Keratinocyte (primary cell): ENCODE results near the gene PAX8. TPM values are rescaled to one million over a fixed set of nuclear protein-coding genes. Genes with fewer than 3 reads are reported as not detected.

Experiments used
- DNase-seq: peaks from one replicate; pipeline ENCODE4 v3.0.0-alpha.2; 2011; ENCODE audit warnings: low read depth, missing footprints, low spot score
- FAIRE-seq: peaks from 2 replicates; lab custom pipeline; 2011; peaks lifted over from hg19 to GRCh38; lab: Jason Lieb, UNC
- H2AFZ ChIP-seq: 2 replicates; pipeline ENCODE4 v1.6.0; 2012; ENCODE audit warnings: low read length, control low read depth, inconsistent platforms; ENCODE audit not compliant: control insufficient read depth
- H3K27ac ChIP-seq: 2 replicates; pipeline ENCODE4 v1.5.1; 2011; ENCODE audit warnings: low read length; ENCODE audit not compliant: control insufficient read depth, insufficient read depth
- H3K27me3 ChIP-seq: 3 replicates; pipeline ENCODE4 v1.6.0; 2011; ENCODE audit warnings: low read length; ENCODE audit not compliant: control insufficient read depth, insufficient read depth; ENCODE audit errors: extremely low read depth
- H3K36me3 ChIP-seq, 2 experiments: 2 replicates in 1 of 2; 3 replicates in 1 of 2; pipeline ENCODE4 v1.5.1; 2011; ENCODE audit warnings: low read length in 2 of 2, mild to moderate bottlenecking in 1 of 2; ENCODE audit not compliant: control insufficient read depth in 2 of 2, insufficient read depth in 2 of 2; ENCODE audit errors: extremely low read depth in 1 of 2
- H3K4me1 ChIP-seq: 3 replicates; pipeline ENCODE4 v1.5.1; 2011; ENCODE audit warnings: low read length; ENCODE audit not compliant: control insufficient read depth, insufficient read depth; ENCODE audit errors: extremely low read depth
- H3K4me2 ChIP-seq: 3 replicates; pipeline ENCODE4 v1.6.0; 2011; ENCODE audit warnings: low read depth, low read length; ENCODE audit not compliant: control insufficient read depth, insufficient read depth; ENCODE audit errors: extremely low read depth
- H3K4me3 ChIP-seq, 3 experiments: fragments of 200-600 bp in 1 of 3; sonication (generic) in 1 of 3; 2 replicates in 2 of 3; 3 replicates in 1 of 3; pipeline ENCODE4 v1.5.1; 2011 to 2016; ENCODE audit warnings: low read length in 3 of 3, mild to moderate bottlenecking in 3 of 3, control low read depth in 2 of 3, inconsistent platforms in 1 of 3, low read depth in 1 of 3, mixed read lengths in 1 of 3, mixed run types in 1 of 3, moderate library complexity in 1 of 3; ENCODE audit not compliant: control insufficient read depth in 2 of 3, insufficient read depth in 2 of 3; ENCODE audit errors: extremely low read depth in 1 of 3
- H3K79me2 ChIP-seq: 2 replicates; pipeline ENCODE4 v1.6.0; 2012; ENCODE audit warnings: low read length; ENCODE audit not compliant: control insufficient read depth, insufficient read depth
- H3K9ac ChIP-seq: 3 replicates; pipeline ENCODE4 v1.6.0; 2011; ENCODE audit warnings: low read length; ENCODE audit not compliant: control insufficient read depth, insufficient read depth; ENCODE audit errors: extremely low read depth
- H3K9me1 ChIP-seq: 3 replicates; pipeline ENCODE4 v1.6.0; 2011; ENCODE audit warnings: low read length; ENCODE audit not compliant: control insufficient read depth, insufficient read depth; ENCODE audit errors: extremely low read depth
- H3K9me3 ChIP-seq: 2 replicates; pipeline ENCODE4 v1.5.1; 2012; ENCODE audit warnings: low read depth, low read length; ENCODE audit not compliant: control insufficient read depth
- H4K20me1 ChIP-seq: 3 replicates; pipeline ENCODE4 v1.6.0; 2011; ENCODE audit warnings: low read length; ENCODE audit not compliant: control insufficient read depth, insufficient read depth; ENCODE audit errors: extremely low read depth
- EZH2 ChIP-seq: IDR thresholded peaks from one replicate; pipeline ENCODE4 v1.6.1; 2012; ENCODE audit warnings: inconsistent platforms, mild to moderate bottlenecking, low read length, moderate library complexity
- dilution Hi-C: fragments of 300-500 bp; cut with MboI; formaldehyde crosslinking; loops from one replicate; pipeline ENCODE4 v1.7.0; 2020; ENCODE audit warnings: low sequenced_read_pairs; ENCODE audit not compliant: extremely low pct_ligation_motif_present
- polyA plus RNA-seq, 5 experiments: library from polyadenylated mRNA; depleted of rRNA in 3 of 5; stranded (reverse) in 3 of 5; stranded (forward) in 1 of 5; unstranded in 1 of 5; fragments of >200 nt; gene quantifications; 1 replicate in 1 of 5; 2 replicates in 3 of 5; 3 replicates in 1 of 5; pipeline versions ENCODE4 v1.2.1 to v1.2.3, GENCODE V29; 2011 to 2012; ENCODE audit warnings: missing spikeins in 2 of 5, low read depth in 1 of 5, low replicate concordance in 1 of 5
- TF ChIP-seq, protein P1 (sequence below), 3 experiments: IDR thresholded peaks in 1 of 3; conservative IDR thresholded peaks in 1 of 3; optimal IDR thresholded peaks in 1 of 3; 2 replicates in 2 of 3; 3 replicates in 1 of 3; pipeline versions ENCODE3 to v1.5.1; 2011; ENCODE audit warnings: low read length in 3 of 3, mild to moderate bottlenecking in 3 of 3, moderate library complexity in 2 of 3, control low read depth in 1 of 3, inconsistent platforms in 1 of 3; ENCODE audit not compliant: insufficient read depth in 2 of 3; ENCODE audit errors: extremely low read depth in 1 of 3

The PAX8 gene
- polyA plus RNA-seq, 1 donor (not counting 4 experiments of a cell fraction or from before 2014, with no cell fraction given): 3.4 TPM

- TF ChIP-seq, protein P1, sequence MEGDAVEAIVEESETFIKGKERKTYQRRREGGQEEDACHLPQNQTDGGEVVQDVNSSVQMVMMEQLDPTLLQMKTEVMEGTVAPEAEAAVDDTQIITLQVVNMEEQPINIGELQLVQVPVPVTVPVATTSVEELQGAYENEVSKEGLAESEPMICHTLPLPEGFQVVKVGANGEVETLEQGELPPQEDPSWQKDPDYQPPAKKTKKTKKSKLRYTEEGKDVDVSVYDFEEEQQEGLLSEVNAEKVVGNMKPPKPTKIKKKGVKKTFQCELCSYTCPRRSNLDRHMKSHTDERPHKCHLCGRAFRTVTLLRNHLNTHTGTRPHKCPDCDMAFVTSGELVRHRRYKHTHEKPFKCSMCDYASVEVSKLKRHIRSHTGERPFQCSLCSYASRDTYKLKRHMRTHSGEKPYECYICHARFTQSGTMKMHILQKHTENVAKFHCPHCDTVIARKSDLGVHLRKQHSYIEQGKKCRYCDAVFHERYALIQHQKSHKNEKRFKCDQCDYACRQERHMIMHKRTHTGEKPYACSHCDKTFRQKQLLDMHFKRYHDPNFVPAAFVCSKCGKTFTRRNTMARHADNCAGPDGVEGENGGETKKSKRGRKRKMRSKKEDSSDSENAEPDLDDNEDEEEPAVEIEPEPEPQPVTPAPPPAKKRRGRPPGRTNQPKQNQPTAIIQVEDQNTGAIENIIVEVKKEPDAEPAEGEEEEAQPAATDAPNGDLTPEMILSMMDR (optimal IDR thresholded peaks at IDR 0.05 in 1 of 3, IDR thresholded peaks at IDR 0.05 in 1 of 3, conservative IDR thresholded peaks at IDR 0.05 in 1 of 3; ENCODE audit: extremely low read depth in 1 of 3, insufficient read depth in 2 of 3, low read length in 3 of 3): no peak
- no peak for TF ChIP-seq EZH2
- Histone ChIP-seq H3K9me1 (no peaks in the 10 kb centered on the region), H3K9me3 (no peaks in the 10 kb centered on the region), H3K4me2 (no peak overlapping the region), H3K4me3 (no peak overlapping the region), H3K27me3 (no peaks in the 10 kb centered on the region), H3K79me2 (no peaks in the 10 kb centered on the region), H3K9ac (no peak overlapping the region), H3K27ac (no peak overlapping the region), H3K36me3 (no peaks in the 10 kb centered on the region), H4K20me1 (no peaks in the 10 kb centered on the region), H2AFZ (no peak overlapping the region), H3K4me1 (peaks cover 4% of the 10 kb centered on the region)
- no peak for FAIRE-seq
- no peak for DNase-seq
- dilution Hi-C loops: no loop called here
These were observed 47.7 kb downstream of the PAX8 start for GRCh38 chr2:113231064-113231463.

- Histone ChIP-seq H3K9ac (no peak overlapping the region), H3K79me2 (no peaks in the 10 kb centered on the region), H3K27ac (no peak overlapping the region), H3K36me3 (no peaks in the 10 kb centered on the region), H4K20me1 (no peaks in the 10 kb centered on the region), H3K9me1 (no peaks in the 10 kb centered on the region), H3K4me2 (no peak overlapping the region), H3K27me3 (no peaks in the 10 kb centered on the region), H3K4me3 (no peak overlapping the region), H3K9me3 (no peaks in the 10 kb centered on the region), H2AFZ (no peak overlapping the region), H3K4me1 (peaks cover 4% of the 10 kb centered on the region)
- FAIRE-seq (no peak), DNase-seq (no peak)
- TF ChIP-seq EZH2: no peak
- TF ChIP-seq, protein P1 (optimal IDR thresholded peaks at IDR 0.05 in 1 of 3, IDR thresholded peaks at IDR 0.05 in 1 of 3, conservative IDR thresholded peaks at IDR 0.05 in 1 of 3; ENCODE audit: extremely low read depth in 1 of 3, insufficient read depth in 2 of 3, low read length in 3 of 3): no peak
- dilution Hi-C loops: no loop called here
These were observed 48.2 kb downstream of the PAX8 start for GRCh38 chr2:113230531-113230930.
